CD4-positive, alpha-beta T cell (primary cell): Measurements from ENCODE around the gene HCFC1R1. TPM values are rescaled to one million over a fixed set of nuclear protein-coding genes. Genes with fewer than 3 reads are reported as not detected.
A peak's percentile ranks its signal among the peaks of the same experiment; 100 is the strongest.

ENCODE experiments used
- ATAC-seq: fragments of 200-7000 bp; cut with Tn5 transposase; one replicate; pipeline ENCODE4 v1.10.0; 2022; ENCODE audit warnings: mild to moderate bottlenecking; ENCODE audit not compliant: poor library complexity
- CTCF ChIA-PET: fragments of 350-600 bp; sonication (Branson Sonifier 250); formaldehyde crosslinking; loops from one replicate; lab custom pipeline; 2021; ENCODE audit warnings: antibody characterized with exemption, inconsistent platforms; lab: Charles Lee
- POLR2A ChIA-PET: fragments of 350-600 bp; sonication (Branson Sonifier 250); formaldehyde crosslinking; loops from one replicate; lab custom pipeline; 2021; ENCODE audit warnings: antibody characterized with exemption, inconsistent platforms; lab: Charles Lee
- DNase-seq, 14 experiments: peaks; one replicate each; pipeline ENCODE4 v3.0.0-alpha.2; 2013 to 2020; ENCODE audit warnings: mixed read lengths in 2 of 14
- H3K27ac ChIP-seq, 2 donors: one replicate each; pipeline versions ENCODE4 v1.5.1 to v1.7.0; 2013; ENCODE audit warnings: low read length in 2 of 2, low read depth in 1 of 2, mild to moderate bottlenecking in 1 of 2
- H3K27me3 ChIP-seq, 2 experiments: 1 replicate in 1 of 2; 2 replicates in 1 of 2; pipeline versions ENCODE4 v1.6.1 to v1.7.0; 2013; ENCODE audit warnings: low read length in 2 of 2, control low read depth in 1 of 2, mild to moderate bottlenecking in 1 of 2, moderate library complexity in 1 of 2; ENCODE audit not compliant: insufficient read depth in 2 of 2, control insufficient read depth in 1 of 2
- H3K36me3 ChIP-seq: one replicate; pipeline ENCODE4 v1.6.1; 2013; ENCODE audit warnings: low read length, control low read depth; ENCODE audit not compliant: insufficient read depth
- H3K4me1 ChIP-seq: one replicate; pipeline ENCODE4 v1.6.1; 2013; ENCODE audit warnings: low read length, control low read depth; ENCODE audit not compliant: insufficient read depth
- H3K4me3 ChIP-seq: one replicate; pipeline ENCODE4 v1.5.1; 2013; ENCODE audit warnings: mild to moderate bottlenecking, low read length, moderate library complexity
- H3K9me3 ChIP-seq, 2 experiments: 1 replicate in 1 of 2; 2 replicates in 1 of 2; pipeline versions ENCODE4 v1.6.1 to v1.7.0; 2013; ENCODE audit warnings: low read length in 2 of 2, mild to moderate bottlenecking in 2 of 2, control low read depth in 1 of 2, moderate library complexity in 1 of 2; ENCODE audit not compliant: control insufficient read depth in 1 of 2, insufficient read depth in 1 of 2
- H3K27ac Mint-ChIP-seq: one replicate; pipeline ENCODE4 v1.8.0; 2020; ENCODE audit warnings: mixed read lengths
- H3K27me3 Mint-ChIP-seq: one replicate; pipeline ENCODE4 v1.8.0; 2021; ENCODE audit warnings: mixed read lengths
- H3K36me3 Mint-ChIP-seq: one replicate; pipeline ENCODE4 v1.8.0; 2021; ENCODE audit warnings: low read depth, mixed read lengths
- H3K4me1 Mint-ChIP-seq: one replicate; pipeline ENCODE4 v1.8.0; 2021; ENCODE audit warnings: low read depth, mixed read lengths
- H3K4me3 Mint-ChIP-seq: one replicate; pipeline ENCODE4 v1.8.0; 2020; ENCODE audit warnings: mild to moderate bottlenecking, mixed read lengths
- H3K9me3 Mint-ChIP-seq: one replicate; pipeline ENCODE4 v1.8.0; 2020; ENCODE audit warnings: mixed read lengths
- intact Hi-C, 2 experiments: fragments of 100-400 bp; cut with DNase I in 1 of 2; cut with micrococcal nuclease in 1 of 2; formaldehyde crosslinking; loops; one replicate each; pipeline versions ENCODE4 v1.15.1 to v1.9.0; 2023 to 2025; cut with DNase I, micrococcal nuclease
- total RNA-seq, 174 experiments: library from RNA in 2 of 174; stranded (reverse) in 2 of 174; gene quantifications; one replicate each; pipeline ENCODE4 v1.2.3 and lab custom pipeline; 2021 to 2026
- TF ChIP-seq, protein P1 (sequence below): fragments of 200-600 bp; IDR thresholded peaks from one replicate; pipeline ENCODE4 v1.8.0; 2022; ENCODE audit warnings: antibody characterized with exemption, mild to moderate bottlenecking

Gene HCFC1R1
- total RNA-seq, 2 experiments from 2014 or later, result 8.9 to 11.0 TPM

DNA sequence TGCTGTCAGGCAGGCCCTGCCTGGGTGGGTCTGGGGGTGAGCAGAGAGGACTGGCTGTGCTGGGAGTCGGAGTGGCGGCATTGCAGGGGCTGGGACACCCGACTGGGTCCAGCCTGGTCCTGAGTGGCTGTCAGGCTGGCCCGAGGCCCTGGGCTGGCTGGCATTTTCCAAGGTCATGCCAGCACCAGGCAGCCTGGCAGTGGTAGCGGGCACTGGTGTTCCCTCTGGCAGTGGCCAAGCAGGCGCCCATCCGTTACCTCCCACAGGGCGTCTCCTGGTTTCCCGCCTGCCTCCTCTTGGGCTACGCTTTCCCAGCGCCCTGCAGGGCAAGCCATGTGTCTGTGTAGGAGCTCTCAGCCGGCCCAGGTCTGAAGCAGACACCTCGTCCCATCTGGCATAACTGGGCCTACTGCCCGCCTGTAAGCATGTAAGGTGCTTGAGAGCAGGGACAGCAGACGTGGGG lies 37.8 kb downstream of the HCFC1R1 start:
- no peaks in the 10 kb centered on the region for H3K27me3 ChIP-seq
- ATAC-seq, result no peak
- intact Hi-C loops, result no loop called here
- no peak overlapping the region for H3K4me3 ChIP-seq
- DNase-seq, result no peak
- Mint-ChIP-seq H3K27ac (no peak overlapping the region), H3K9me3 (no peaks in the 10 kb centered on the region), H3K36me3 (no peaks in the 10 kb centered on the region), H3K27me3 (no peaks in the 10 kb centered on the region), H3K4me3 (no peak overlapping the region), H3K4me1 (no peaks in the 10 kb centered on the region)
- H3K36me3 ChIP-seq, result no peaks in the 10 kb centered on the region
- no peaks in the 10 kb centered on the region for H3K9me3 ChIP-seq
- no peak overlapping the region for H3K27ac ChIP-seq
- peaks cover 15% of the 10 kb centered on the region for H3K4me1 ChIP-seq
- TF ChIP-seq, protein P1, sequence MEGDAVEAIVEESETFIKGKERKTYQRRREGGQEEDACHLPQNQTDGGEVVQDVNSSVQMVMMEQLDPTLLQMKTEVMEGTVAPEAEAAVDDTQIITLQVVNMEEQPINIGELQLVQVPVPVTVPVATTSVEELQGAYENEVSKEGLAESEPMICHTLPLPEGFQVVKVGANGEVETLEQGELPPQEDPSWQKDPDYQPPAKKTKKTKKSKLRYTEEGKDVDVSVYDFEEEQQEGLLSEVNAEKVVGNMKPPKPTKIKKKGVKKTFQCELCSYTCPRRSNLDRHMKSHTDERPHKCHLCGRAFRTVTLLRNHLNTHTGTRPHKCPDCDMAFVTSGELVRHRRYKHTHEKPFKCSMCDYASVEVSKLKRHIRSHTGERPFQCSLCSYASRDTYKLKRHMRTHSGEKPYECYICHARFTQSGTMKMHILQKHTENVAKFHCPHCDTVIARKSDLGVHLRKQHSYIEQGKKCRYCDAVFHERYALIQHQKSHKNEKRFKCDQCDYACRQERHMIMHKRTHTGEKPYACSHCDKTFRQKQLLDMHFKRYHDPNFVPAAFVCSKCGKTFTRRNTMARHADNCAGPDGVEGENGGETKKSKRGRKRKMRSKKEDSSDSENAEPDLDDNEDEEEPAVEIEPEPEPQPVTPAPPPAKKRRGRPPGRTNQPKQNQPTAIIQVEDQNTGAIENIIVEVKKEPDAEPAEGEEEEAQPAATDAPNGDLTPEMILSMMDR, result no peak
- ChIA-PET POLR2A (no interaction called here), CTCF (interaction anchor here (2.9 kb wide), 1 partner anchor 46 kb away, joined by 10 read pairs; no protein-coding TSS in a partner anchor)

DNA sequence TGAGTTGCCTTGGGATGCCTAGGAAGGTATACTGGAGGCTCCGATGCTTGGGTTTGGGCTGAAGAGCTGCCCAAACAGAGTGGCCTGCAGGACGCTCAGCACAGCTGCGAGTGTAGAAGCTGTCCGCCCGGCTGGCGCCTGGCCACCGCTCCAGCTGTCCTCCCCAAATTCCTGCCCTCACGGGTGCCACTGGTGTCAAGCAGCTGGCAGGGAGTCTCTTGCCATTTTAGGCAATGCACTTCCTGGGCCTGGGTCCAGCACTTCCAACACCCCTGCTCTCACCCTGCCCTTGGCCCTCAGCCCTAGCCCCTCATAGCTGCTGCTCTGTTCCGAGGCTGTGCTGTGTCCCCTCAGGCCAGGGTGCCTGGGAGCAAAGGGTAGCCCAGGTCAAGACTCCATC lies 38.3 kb downstream of the HCFC1R1 start:
- TF ChIP-seq, protein P1, result no peak
- H3K27me3 Mint-ChIP-seq, result no peaks in the 10 kb centered on the region
- H3K9me3 Mint-ChIP-seq, result no peaks in the 10 kb centered on the region
- intact Hi-C loops, result no loop called here
- H3K4me3 Mint-ChIP-seq, result no peak overlapping the region
- no peak overlapping the region for H3K27ac ChIP-seq
- CTCF ChIA-PET, result interaction anchor here (2.9 kb wide), 1 partner anchor 46 kb away, joined by 10 read pairs; no protein-coding TSS in a partner anchor
- H3K36me3 Mint-ChIP-seq, result no peaks in the 10 kb centered on the region
- H3K4me1 ChIP-seq, result peaks cover 20% of the 10 kb centered on the region
- ATAC-seq (no peak), DNase-seq (no peak)
- no peaks in the 10 kb centered on the region for H3K36me3 ChIP-seq
- H3K4me1 Mint-ChIP-seq, result no peaks in the 10 kb centered on the region
- POLR2A ChIA-PET, result no interaction called here
- no peaks in the 10 kb centered on the region for H3K27me3 ChIP-seq
- H3K27ac Mint-ChIP-seq, result no peak overlapping the region
- H3K4me3 ChIP-seq, result no peak overlapping the region
- H3K9me3 ChIP-seq, result no peaks in the 10 kb centered on the region

DNA sequence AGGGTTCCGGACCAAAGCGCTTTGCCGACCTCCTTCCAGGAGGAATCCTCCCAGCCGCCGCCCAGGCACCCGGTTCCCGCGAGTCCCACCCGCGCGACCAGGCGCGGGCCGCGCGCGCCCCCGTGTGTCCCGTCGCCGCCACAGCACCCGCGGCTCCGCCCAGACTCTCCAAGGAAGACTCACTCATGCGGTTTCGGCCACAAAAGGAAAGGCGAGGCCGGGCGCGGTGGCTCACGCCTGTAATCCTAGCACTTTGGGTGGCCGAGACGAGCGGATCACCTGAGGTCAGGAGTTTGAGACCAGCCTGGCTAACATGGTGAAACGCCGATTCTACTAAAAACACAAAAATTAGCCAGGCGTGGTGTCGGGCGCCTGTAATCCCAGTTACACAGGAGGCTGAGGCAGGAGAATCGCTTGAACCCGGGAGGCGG lies 40.0 kb downstream of the HCFC1R1 start:
- no peak overlapping the region for H3K4me3 ChIP-seq
- no peak overlapping the region for H3K27ac Mint-ChIP-seq
- H3K9me3 ChIP-seq, result peaks cover 0 to 7% of the 10 kb centered on the region in 2 experiments
- TF ChIP-seq, protein P1, result peak; percentile 89
- peaks cover 29% of the 10 kb centered on the region for H3K4me1 ChIP-seq
- no peaks in the 10 kb centered on the region for H3K4me1 Mint-ChIP-seq
- peak; percentile 51 for ATAC-seq
- no peaks in the 10 kb centered on the region for H3K36me3 ChIP-seq
- no peak overlapping the region for H3K4me3 Mint-ChIP-seq
- CTCF ChIA-PET, result interaction anchor here (1.2 to 2.9 kb wide), 2 partner anchors 17 to 48 kb away, joined by 3 to 10 read pairs; no protein-coding TSS in a partner anchor
- no peaks in the 10 kb centered on the region for H3K27me3 Mint-ChIP-seq
- peaks cover 0 to 3% of the 10 kb centered on the region in 2 experiments for H3K27me3 ChIP-seq
- H3K27ac ChIP-seq, result no peak overlapping the region
- POLR2A ChIA-PET, result no interaction called here
- no peaks in the 10 kb centered on the region for H3K9me3 Mint-ChIP-seq
- DNase-seq, result peak in 13 of 14 experiments; percentile 31 to 83 (median 58)
- intact Hi-C loops, result loop anchor here in 1 of 2 experiments (2.0 to 5.0 kb wide), 3 partner anchors 37 to 106 kb away; partner anchors contain the start of genes FLYWCH1 and TNFRSF12A
- H3K36me3 Mint-ChIP-seq, result no peaks in the 10 kb centered on the region
